Right cardiac atrium (tissue), 5 donors: ENCODE results near the gene CLEC16A. TPM values are rescaled to one million over a fixed set of nuclear protein-coding genes. Genes with fewer than 3 reads are reported as not detected.

Source experiments
- ATAC-seq, 2 donors: fragments of 200-7000 bp; cut with Tn5 transposase; one replicate each; pipeline versions ENCODE4 v1.8.0 to v1.9.1; 2020; ENCODE audit warnings: moderate library complexity in 2 of 2, mild to moderate bottlenecking in 1 of 2
- DNase-seq, 3 donors: peaks; one replicate each; pipeline ENCODE4 v3.0.0-alpha.2; 2020
- H3K27ac ChIP-seq: one replicate; pipeline ENCODE4 v1.5.1; 2013; ENCODE audit warnings: mild to moderate bottlenecking, low read length, control low read depth, moderate library complexity
- H3K27me3 ChIP-seq: one replicate; pipeline ENCODE4 v1.6.1; 2013; ENCODE audit not compliant: control insufficient read depth, insufficient read depth
- H3K4me1 ChIP-seq: one replicate; pipeline ENCODE4 v1.6.1; 2013; ENCODE audit warnings: low read length; ENCODE audit not compliant: control insufficient read depth, insufficient read depth
- H3K4me3 ChIP-seq: one replicate; pipeline ENCODE4 v1.5.1; 2013; ENCODE audit warnings: low read length, control low read depth
- H3K9me3 ChIP-seq: one replicate; pipeline ENCODE4 v1.6.1; 2013; ENCODE audit warnings: low read length; ENCODE audit not compliant: control insufficient read depth
- WGBS: extraction: QIAGEN DNeasy Blood & Tissue Kit; methylation state at CpG from one replicate; pipeline ENCODE4 v1.1.7; 2013; 5-methylcytosine and 5-hydroxymethylcytosine counted together
- intact Hi-C, 4 donors: fragments of 100-400 bp; cut with DNase I; formaldehyde crosslinking; loops; one replicate each; pipeline versions ENCODE4 v1.11.0 to v1.14.0; 2022 to 2023
- polyA plus RNA-seq: library from polyadenylated mRNA; stranded (reverse); fragments of 200-250 nt; gene quantifications from one replicate; pipeline ENCODE4 v1.2.3, GENCODE V29; 2013
- total RNA-seq, 4 donors: library from RNA; stranded (reverse); fragmentation: NEBNext Ultra II Directional; extraction: Animal tissue kit (Norgen Biotek cat#: 25700); gene quantifications; one replicate each; pipeline ENCODE4 v1.2.1, GENCODE V29; 2021
- donor health status: healthy with polysubstance abuse.
- donor health status: DM: no; HTN: yes; CAD: no.
- donor health status: DM: no; HTN: no; CAD: no.
- donor health status: DM: no; HTN: yes; CAD: no; lungs with severe emphysema.
- donor health status: DM: yes; HTN: yes; CAD: no.

Gene CLEC16A
- total and polyA plus RNA-seq, 5 donors: 14.9 to 31.5 (median 29.2) TPM

DNA sequence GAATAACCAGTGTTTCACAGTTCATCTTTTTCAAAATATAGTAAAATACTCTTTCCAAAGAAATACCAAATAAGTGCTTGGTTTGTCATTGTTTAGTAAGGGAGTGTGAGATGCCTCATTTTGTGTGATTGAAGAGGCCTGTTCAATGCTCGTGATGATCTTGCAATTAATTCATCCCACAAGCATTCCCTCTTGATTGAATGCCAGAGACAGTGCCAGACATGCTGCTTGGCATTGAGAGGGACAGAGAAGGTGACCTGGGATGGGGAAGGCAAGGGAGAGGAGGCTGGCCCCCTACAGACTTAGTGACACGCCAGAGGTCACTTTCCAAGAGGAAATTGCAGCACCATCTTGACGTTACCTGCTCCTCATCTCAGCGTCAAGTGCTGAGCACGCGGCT, 49.3 kb downstream of the CLEC16A start:
- WGBS: 85% methylated on average over 6 of the region's 6 CpGs
- no peak for DNase-seq
- Histone ChIP-seq H3K27ac (no peak overlapping the region), H3K4me3 (no peak overlapping the region), H3K4me1 (no peaks in the 10 kb centered on the region), H3K9me3 (no peaks in the 10 kb centered on the region), H3K27me3 (no peaks in the 10 kb centered on the region)
- no peak for ATAC-seq
- intact Hi-C loops: no loop called here

DNA sequence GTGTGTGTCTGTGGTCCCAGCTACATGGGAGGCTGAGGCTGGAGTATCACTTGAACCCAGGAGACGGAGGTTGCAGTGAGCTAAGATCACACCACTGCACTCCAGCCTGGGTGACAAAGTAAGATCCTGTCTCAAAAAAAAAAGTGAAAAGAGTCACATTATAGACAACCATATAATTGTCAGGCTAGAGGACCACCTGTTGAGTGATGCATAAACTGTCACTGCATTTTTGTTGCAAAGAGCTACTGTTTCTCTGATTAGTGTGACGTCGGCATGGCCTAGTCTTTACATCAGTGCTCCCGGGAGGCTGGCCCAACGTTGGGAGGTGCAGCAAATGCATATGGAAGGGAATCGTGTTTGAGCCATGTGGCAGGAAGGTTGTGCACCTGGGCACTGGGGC, 50.2 kb downstream of the CLEC16A start:
- DNase-seq: no peak
- no peak for ATAC-seq
- no peaks in the 10 kb centered on the region for H3K4me1 ChIP-seq
- no peaks in the 10 kb centered on the region for H3K9me3 ChIP-seq
- no peak overlapping the region for H3K27ac ChIP-seq
- WGBS: 93% methylated on average over 6 of the region's 6 CpGs
- intact Hi-C loops: no loop called here
- H3K27me3 ChIP-seq: no peaks in the 10 kb centered on the region
- no peak overlapping the region for H3K4me3 ChIP-seq

DNA sequence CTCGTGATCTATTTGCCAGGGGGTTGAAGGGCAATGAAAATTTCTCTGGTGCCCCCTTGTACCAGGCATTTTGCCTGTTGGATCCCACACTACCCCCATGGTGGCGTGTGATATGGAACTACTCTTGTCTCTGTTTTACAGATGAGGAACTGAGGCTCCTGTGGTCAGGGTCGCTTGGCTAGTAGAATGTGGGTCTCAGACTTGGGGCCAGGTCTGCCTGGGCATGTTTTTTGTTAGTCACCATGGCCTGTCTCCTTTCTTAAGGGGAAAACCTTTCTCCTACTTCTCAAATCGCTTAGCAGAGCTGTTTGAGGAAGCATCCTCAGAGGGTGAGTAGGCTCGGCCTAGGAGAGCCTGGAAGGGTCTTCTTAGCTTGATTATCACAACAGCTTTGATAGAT, 51.2 kb downstream of the CLEC16A start:
- 86% methylated on average over 5 of the region's 5 CpGs for WGBS
- intact Hi-C loops: no loop called here

DNA sequence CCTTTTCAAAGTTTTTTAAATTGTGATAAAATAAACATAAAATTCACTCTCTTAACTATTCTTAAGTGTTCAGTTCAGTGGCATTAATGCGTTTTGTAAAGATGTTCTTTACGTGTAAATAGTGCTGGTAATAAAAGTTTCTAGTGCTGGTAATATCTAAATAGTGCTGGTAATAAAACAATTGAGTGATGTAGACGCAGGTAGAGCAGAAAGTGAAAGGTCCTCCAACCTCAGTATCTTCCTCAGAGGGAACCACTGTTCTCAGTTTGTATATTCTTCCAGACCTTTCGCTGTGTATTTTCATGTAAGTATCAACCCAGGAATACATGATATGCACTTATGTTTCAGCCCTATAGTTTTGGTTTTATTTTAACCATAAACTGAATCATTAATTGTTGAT, 53.1 kb downstream of the CLEC16A start:
- WGBS: 95% methylated on average over 4 of the region's 4 CpGs
- intact Hi-C loops: no loop called here

More for the DNA sequence above, 51.2 kb downstream of the CLEC16A start:
- no peaks in the 10 kb centered on the region for H3K27me3 ChIP-seq
- no peak for DNase-seq
- no peaks in the 10 kb centered on the region for H3K9me3 ChIP-seq
- no peaks in the 10 kb centered on the region for H3K4me1 ChIP-seq
- no peak for ATAC-seq
- no peak overlapping the region for H3K27ac ChIP-seq
- no peak overlapping the region for H3K4me3 ChIP-seq

DNA sequence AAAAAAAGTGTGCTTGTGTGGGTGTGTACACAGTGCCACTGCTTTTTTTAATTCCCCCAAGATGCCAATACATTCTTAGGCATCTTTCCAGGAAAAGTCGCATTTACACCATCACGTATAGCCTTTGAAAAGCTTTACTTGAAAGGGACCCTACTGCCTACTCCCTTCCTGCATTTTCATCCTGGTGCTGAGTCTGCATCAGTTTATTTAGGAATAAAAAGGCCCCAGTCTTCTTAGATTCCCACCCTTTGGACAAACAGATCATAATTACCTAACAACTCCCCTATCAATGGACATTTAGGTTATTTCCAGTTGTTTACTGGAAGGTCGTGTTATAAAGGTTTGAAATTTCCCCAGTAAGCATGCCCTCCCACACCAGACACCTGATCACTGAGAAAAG, 54.9 kb downstream of the CLEC16A start:
- H3K27me3 ChIP-seq: no peaks in the 10 kb centered on the region
- no peak overlapping the region for H3K27ac ChIP-seq
- ATAC-seq (no peak), DNase-seq (no peak)
- no peaks in the 10 kb centered on the region for H3K4me1 ChIP-seq
- intact Hi-C loops: no loop called here
- H3K9me3 ChIP-seq: no peaks in the 10 kb centered on the region
- 70% methylated on average over 3 of the region's 3 CpGs for WGBS
- no peak overlapping the region for H3K4me3 ChIP-seq

More for the DNA sequence above, 53.1 kb downstream of the CLEC16A start:
- no peaks in the 10 kb centered on the region for H3K9me3 ChIP-seq
- H3K27me3 ChIP-seq: no peaks in the 10 kb centered on the region
- no peak for ATAC-seq
- H3K27ac ChIP-seq: no peak overlapping the region
- H3K4me3 ChIP-seq: no peak overlapping the region
- no peak for DNase-seq
- H3K4me1 ChIP-seq: no peaks in the 10 kb centered on the region

DNA sequence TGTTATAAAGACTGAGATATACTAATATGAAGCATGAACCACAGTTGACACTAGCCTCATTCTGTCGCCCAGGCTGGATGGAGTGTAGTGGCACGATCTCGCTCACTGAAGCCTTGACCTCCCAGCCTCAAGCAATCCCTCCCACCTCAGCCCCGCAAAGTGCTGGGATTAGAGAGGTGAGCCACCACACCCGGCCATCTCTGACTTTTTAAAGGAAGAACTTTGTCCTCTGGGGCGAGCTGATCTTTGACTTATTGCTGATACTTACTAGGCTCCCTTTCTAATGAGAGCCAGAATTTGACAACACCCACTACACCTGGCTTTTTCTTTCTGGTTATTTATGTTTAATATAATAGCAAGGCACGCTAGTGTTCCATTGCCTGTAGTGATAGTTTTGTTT, 57.2 kb downstream of the CLEC16A start:
- WGBS: 96% methylated on average over 7 of the region's 7 CpGs
- no peak for DNase-seq
- ATAC-seq: no peak
- H3K4me1 ChIP-seq: no peaks in the 10 kb centered on the region
- no peak overlapping the region for H3K27ac ChIP-seq
- H3K4me3 ChIP-seq: no peak overlapping the region
- intact Hi-C loops: no loop called here
- no peaks in the 10 kb centered on the region for H3K9me3 ChIP-seq
- H3K27me3 ChIP-seq: no peaks in the 10 kb centered on the region

DNA sequence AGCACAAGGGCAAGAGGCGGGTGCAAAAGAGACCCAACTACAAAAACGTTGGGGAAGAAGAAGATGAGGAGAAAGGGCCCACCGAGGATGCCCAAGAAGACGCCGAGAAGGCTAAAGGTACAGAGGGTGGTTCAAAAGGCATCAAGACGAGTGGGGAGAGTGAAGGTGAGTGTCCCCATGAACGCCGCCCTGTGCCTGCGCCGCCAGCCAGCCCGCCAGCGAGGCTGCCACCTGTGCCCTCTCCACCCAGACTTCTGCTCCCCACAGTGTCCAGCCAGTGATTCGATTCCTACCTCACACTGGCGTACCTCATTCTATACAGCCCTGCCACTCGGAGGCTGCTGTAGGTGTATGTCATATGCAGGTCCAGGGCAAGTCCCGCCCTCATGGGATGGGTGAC, 58.8 kb downstream of the CLEC16A start:
- no peak for ATAC-seq
- Histone ChIP-seq H3K27ac (no peak overlapping the region), H3K4me1 (no peaks in the 10 kb centered on the region), H3K9me3 (no peaks in the 10 kb centered on the region), H3K4me3 (no peak overlapping the region), H3K27me3 (no peaks in the 10 kb centered on the region)
- intact Hi-C loops: no loop called here
- WGBS: 96% methylated on average over 16 of the region's 16 CpGs
- DNase-seq: no peak

DNA sequence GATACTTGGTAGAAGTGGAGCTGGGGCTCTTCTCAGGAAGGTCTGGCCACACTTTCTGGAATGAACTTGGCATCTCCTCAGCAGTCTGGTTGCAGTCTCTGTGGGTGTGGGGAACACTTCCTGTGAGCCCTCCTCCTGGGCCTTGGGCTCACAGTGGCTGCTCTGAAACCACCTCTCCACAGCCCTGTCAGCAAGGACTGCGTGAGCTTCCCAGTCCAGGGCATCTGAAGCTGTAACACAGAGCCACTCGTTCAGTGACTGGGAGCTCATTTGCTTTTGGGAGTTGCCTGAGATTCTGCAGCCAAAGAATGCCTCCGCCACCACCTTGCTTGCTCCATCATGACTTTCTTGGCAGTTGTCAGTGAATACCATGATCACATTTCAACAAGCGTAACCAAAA, 60.0 kb downstream of the CLEC16A start:
- no peaks in the 10 kb centered on the region for H3K27me3 ChIP-seq
- intact Hi-C loops: no loop called here
- H3K27ac ChIP-seq: no peak overlapping the region
- 85% methylated on average over 4 of the region's 4 CpGs for WGBS
- H3K4me3 ChIP-seq: no peak overlapping the region
- H3K4me1 ChIP-seq: no peaks in the 10 kb centered on the region
- H3K9me3 ChIP-seq: no peaks in the 10 kb centered on the region
- ATAC-seq: no peak
- no peak for DNase-seq

DNA sequence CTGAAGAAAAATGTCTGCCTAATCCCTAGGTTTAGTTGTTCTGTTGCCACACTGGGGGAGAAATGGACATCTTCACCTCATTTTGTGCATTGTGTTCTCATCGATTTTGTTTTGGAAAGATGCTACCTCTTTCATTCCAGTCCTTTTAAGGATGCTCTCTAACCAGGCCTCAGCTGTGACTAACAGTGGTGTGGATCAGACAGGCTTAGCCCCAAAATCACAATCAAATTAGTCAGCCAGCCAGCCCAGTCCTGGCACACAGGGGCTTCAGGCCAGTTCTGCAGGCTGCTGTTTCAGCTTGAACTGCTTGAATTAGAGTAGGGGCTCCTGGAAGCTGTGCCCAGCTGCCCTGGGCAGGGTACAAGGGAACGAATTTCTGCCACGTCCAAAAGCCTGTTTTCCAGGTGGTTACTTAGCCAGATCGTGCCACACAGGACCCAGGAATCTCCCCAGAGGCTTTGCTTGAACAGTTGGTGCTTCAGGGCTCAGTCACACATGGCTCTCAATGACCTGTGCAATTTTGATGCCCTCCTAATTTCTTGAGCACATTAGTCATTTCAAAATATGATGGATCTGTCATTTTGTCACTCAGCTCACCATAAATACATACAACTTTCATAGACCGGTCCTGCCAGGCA, 60.7 kb downstream of the CLEC16A start:
- Histone ChIP-seq H3K27ac (no peak overlapping the region), H3K27me3 (no peaks in the 10 kb centered on the region), H3K4me1 (no peaks in the 10 kb centered on the region), H3K4me3 (no peak overlapping the region), H3K9me3 (no peaks in the 10 kb centered on the region)
- 84% methylated on average over 5 of the region's 5 CpGs for WGBS
- intact Hi-C loops: no loop called here
- no peak for DNase-seq
- no peak for ATAC-seq

DNA sequence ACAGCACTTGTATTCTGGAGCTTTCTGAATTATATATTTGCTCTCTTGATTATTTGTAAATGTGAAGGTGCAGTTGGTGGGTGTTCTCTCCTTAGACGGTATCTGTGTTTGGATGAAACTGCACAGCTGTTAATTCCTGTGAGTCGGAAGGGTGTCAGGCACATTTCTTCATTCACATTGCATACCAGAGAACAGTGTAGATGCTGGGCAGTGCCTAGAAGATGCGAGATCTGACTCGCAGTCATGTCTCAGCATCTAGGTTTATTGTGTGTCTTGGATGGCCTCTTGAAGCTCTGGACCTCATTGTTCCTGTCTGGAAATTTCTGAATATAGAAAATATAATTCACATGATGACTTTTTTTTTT, 61.2 kb downstream of the CLEC16A start:
- Histone ChIP-seq H3K27ac (no peak overlapping the region), H3K4me1 (peaks cover 2% of the 10 kb centered on the region), H3K27me3 (no peaks in the 10 kb centered on the region), H3K9me3 (no peaks in the 10 kb centered on the region), H3K4me3 (no peak overlapping the region)
- intact Hi-C loops: no loop called here
- ATAC-seq (no peak), DNase-seq (no peak)
- 92% methylated on average over 4 of the region's 4 CpGs for WGBS

DNA sequence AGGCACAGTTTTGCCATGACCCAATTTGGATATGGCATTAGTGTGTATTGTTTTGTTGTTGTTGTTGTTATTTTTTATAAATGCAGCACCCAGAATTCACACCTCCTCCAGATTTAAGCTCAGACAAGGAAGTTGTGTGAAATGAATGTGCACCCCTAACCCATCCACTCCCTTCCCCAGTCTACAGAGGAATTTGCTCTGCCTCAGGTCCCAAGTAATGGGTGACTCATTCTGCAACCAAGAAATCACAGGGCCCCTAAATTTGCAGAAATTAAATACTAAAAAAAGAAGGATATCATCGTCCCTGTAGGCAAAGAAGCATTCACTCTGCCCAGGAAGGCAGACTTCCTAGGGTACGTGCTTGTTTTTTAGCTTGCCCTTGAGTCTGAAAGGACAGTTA, 62.3 kb downstream of the CLEC16A start:
- Histone ChIP-seq H3K27me3 (no peaks in the 10 kb centered on the region), H3K27ac (no peak overlapping the region), H3K4me3 (no peak overlapping the region), H3K4me1 (peaks cover 2% of the 10 kb centered on the region), H3K9me3 (no peaks in the 10 kb centered on the region)
- no peak for ATAC-seq
- no peak for DNase-seq
- 82% methylated on average over 2 of the region's 2 CpGs for WGBS
- intact Hi-C loops: no loop called here

DNA sequence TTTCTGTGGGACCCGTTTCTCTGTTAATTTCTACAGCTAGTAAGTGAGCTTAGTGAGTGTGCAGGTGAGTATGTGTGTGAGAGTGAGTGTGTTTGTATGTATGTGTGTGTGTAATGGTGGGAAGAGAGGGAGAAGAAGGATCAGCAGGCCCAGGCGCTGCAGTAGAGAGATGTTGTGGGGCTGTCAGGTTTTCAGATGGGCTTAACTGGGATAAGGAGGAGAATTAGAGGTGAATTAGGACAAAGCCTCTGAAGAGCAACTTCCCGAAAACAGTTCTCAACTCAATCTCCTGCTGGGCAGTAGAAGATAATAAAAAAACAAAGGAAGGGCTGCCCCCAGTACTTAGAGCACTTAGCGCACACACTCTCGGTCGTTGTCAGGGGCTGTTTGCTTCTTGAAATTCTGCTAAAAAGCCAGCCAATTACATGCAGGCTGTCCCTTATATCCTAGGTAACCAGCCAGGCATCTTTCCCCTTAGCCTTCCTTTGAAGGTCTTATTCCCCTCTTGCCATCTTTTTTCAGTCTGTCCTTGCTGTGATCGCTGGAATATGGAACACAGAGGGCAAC, 63.4 kb downstream of the CLEC16A start:
- WGBS: 91% methylated on average over 7 of the region's 7 CpGs
- peaks cover 2% of the 10 kb centered on the region for H3K4me1 ChIP-seq
- H3K4me3 ChIP-seq: no peak overlapping the region
- H3K9me3 ChIP-seq: no peaks in the 10 kb centered on the region
- ATAC-seq (no peak), DNase-seq (no peak)
- H3K27ac ChIP-seq: no peak overlapping the region
- intact Hi-C loops: no loop called here
- H3K27me3 ChIP-seq: no peaks in the 10 kb centered on the region
